ENCODE measurements around the gene LCN15. TPM values are rescaled to one million over a fixed set of nuclear protein-coding genes. Genes with fewer than 3 reads are reported as not detected.
A peak's percentile ranks its signal among the peaks of the same experiment; 100 is the strongest.
"Not testable (repeated sequence)": the region's sequence is repeated elsewhere in the genome, so short reads cannot be mapped to it uniquely, and the experiment has no call there.

LCN15 gene
- total RNA-seq, 4 donors from 2014 or later: not detected

GRCh38 chr9:136771907-136772415 lies 7.6 kb upstream of the LCN15 start:
- Histone ChIP-seq H3K27ac (no peak overlapping the region), H3K4me3 (no peak overlapping the region), H3K36me3 (no peaks in the 10 kb centered on the region), H3K27me3 (peaks cover 0 to 18% (median 0%) of the 10 kb centered on the region in 4 donors), H3K4me1 (peaks cover 0 to 4% (median 0%) of the 10 kb centered on the region in 3 donors), H3K9me3 (peaks cover 0 to 8% (median 0%) of the 10 kb centered on the region in 3 donors)
- intact Hi-C loops (cut with DNase I): no loop called here
- no peak for TF ChIP-seq CTCF (IDR thresholded peaks at IDR 0.05)
- no peak for TF ChIP-seq POLR2A (IDR thresholded peaks at IDR 0.05)
- 20 to 69% methylated on average over 1 to 3 of the region's 3 CpGs for WGBS, 2 donors
- DNase-seq: no peak

GRCh38 chr9:136769710-136770191 lies 5.4 kb upstream of the LCN15 start:
- peak in 5 of 6 experiments; percentile 15 to 38 (median 18) for TF ChIP-seq CTCF (IDR thresholded peaks at IDR 0.05)
- TF ChIP-seq POLR2A (IDR thresholded peaks at IDR 0.05): no peak
- 16 to 20% methylated on average over 7 to 15 of the region's 16 CpGs for WGBS, 2 donors
- Histone ChIP-seq H3K27me3 (peaks cover 0 to 36% (median 0%) of the 10 kb centered on the region in 4 donors), H3K4me1 (peaks cover 0 to 4% (median 0%) of the 10 kb centered on the region in 3 donors), H3K27ac (no peak overlapping the region), H3K9me3 (peaks cover 0 to 8% (median 0%) of the 10 kb centered on the region in 3 donors), H3K4me3 (no peak overlapping the region), H3K36me3 (no peaks in the 10 kb centered on the region)
- intact Hi-C loops (cut with DNase I): no loop called here
- DNase-seq: no peak

GRCh38 chr9:136766410-136767120 lies 2.2 kb upstream of the LCN15 start:
- H3K36me3 ChIP-seq; H3K9me3 ChIP-seq; intact Hi-C loops (cut with DNase I); DNase-seq; H3K27ac ChIP-seq; H3K4me3 ChIP-seq: not testable (repeated sequence)
- Histone ChIP-seq H3K27me3 (peaks cover 0 to 67% (median 5%) of the 10 kb centered on the region in 4 donors), H3K4me1 (peaks cover 0 to 10% (median 0%) of the 10 kb centered on the region in 3 donors)
- TF ChIP-seq CTCF (IDR thresholded peaks at IDR 0.05): peak in 2 of 6 experiments; percentile 6 to 25
- WGBS, 2 donors: 15 to 27% methylated on average over 14 to 16 of the region's 18 CpGs

- H3K9me3 ChIP-seq; DNase-seq; H3K27ac ChIP-seq; H3K36me3 ChIP-seq; intact Hi-C loops (cut with DNase I); H3K4me3 ChIP-seq: not testable (repeated sequence)
- Histone ChIP-seq H3K4me1 (peaks cover 0 to 13% (median 0%) of the 10 kb centered on the region in 3 donors), H3K27me3 (peaks cover 0 to 74% (median 5%) of the 10 kb centered on the region in 4 donors)
- 54 to 57% methylated on average over 13 to 14 of the region's 14 CpGs for WGBS, 2 donors
Measured at GRCh38 chr9:136765745-136766409, 1.6 kb upstream of the LCN15 start.

- no peak for TF ChIP-seq CTCF (IDR thresholded peaks at IDR 0.05)
- TF ChIP-seq POLR2A (IDR thresholded peaks at IDR 0.05): no peak
- DNase-seq: no peak
- WGBS, 2 donors: 71 to 89% methylated on average over 1 of the region's 14 CpGs
- H3K4me3 ChIP-seq: no peak overlapping the region
- intact Hi-C loops (cut with DNase I): no loop called here
- peaks cover 0 to 20% (median 0%) of the 10 kb centered on the region in 3 donors for H3K4me1 ChIP-seq
- H3K27ac ChIP-seq: no peak overlapping the region
- no peaks in the 10 kb centered on the region for H3K9me3 ChIP-seq
- no peaks in the 10 kb centered on the region for H3K36me3 ChIP-seq
- peaks cover 0 to 83% (median 5%) of the 10 kb centered on the region in 4 donors for H3K27me3 ChIP-seq
Measured at GRCh38 chr9:136765041-136765440, 723 bp upstream of the LCN15 start.
